GM18519 (cell line): ENCODE data around the gene MED9.
"Not testable (repeated sequence)": the region's sequence is repeated elsewhere in the genome, so short reads cannot be mapped to it uniquely, and the experiment has no call there.

Source experiments
- ATAC-seq: cut with Tn5 transposase; IDR thresholded peaks from one replicate; pipeline ENCODE4 v1.9.1; 2021; ENCODE audit warnings: mild to moderate bottlenecking, moderate library complexity; ENCODE audit not compliant: unreplicated experiment, low FRiP score

The MED9 gene

GRCh38 chr17:17476865-17477467 is at the start of gene MED9:
TSS of gene MED9 (plus strand) at chr17:17477000. CDS start at chr17:17477042, 42 bp downstream.
- ATAC-seq, result peak; percentile 62

GRCh38 chr17:17429222-17429621 is 47.6 kb upstream of the MED9 start:
- no peak for ATAC-seq

- ATAC-seq, result not testable (repeated sequence)
These were observed 45.9 kb upstream of the MED9 start for GRCh38 chr17:17430924-17431323.

GRCh38 chr17:17431605-17432004 is 45.2 kb upstream of the MED9 start:
- ATAC-seq, result no peak

- ATAC-seq, result no peak
These were observed 43.6 kb upstream of the MED9 start for GRCh38 chr17:17433000-17433703.

- no peak for ATAC-seq
These were observed 42.3 kb upstream of the MED9 start for GRCh38 chr17:17434477-17434876.

- no peak for ATAC-seq
These were observed 41.5 kb upstream of the MED9 start for GRCh38 chr17:17435323-17435722.

GRCh38 chr17:17437461-17437860 is 39.3 kb upstream of the MED9 start:
- ATAC-seq, result no peak

GRCh38 chr17:17437893-17438292 is 38.9 kb upstream of the MED9 start:
- no peak for ATAC-seq

- no peak for ATAC-seq
These were observed 36.6 kb upstream of the MED9 start for GRCh38 chr17:17440010-17440843.

GRCh38 chr17:17440938-17441675 is 35.7 kb upstream of the MED9 start:
- no peak for ATAC-seq

- ATAC-seq, result no peak
These were observed 33.6 kb upstream of the MED9 start for GRCh38 chr17:17443173-17443572.

- no peak for ATAC-seq
These were observed 31.4 kb upstream of the MED9 start for GRCh38 chr17:17445296-17445924.

GRCh38 chr17:17445925-17446665 is 30.7 kb upstream of the MED9 start:
- ATAC-seq, result no peak

GRCh38 chr17:17446666-17447155 is 30.1 kb upstream of the MED9 start:
- ATAC-seq, result no peak

- no peak for ATAC-seq
These were observed 29.5 kb upstream of the MED9 start for GRCh38 chr17:17447264-17447663.

GRCh38 chr17:17448076-17448475 is 28.7 kb upstream of the MED9 start:
- ATAC-seq, result no peak

GRCh38 chr17:17448723-17449122 is 28.1 kb upstream of the MED9 start:
- no peak for ATAC-seq

GRCh38 chr17:17453088-17453487 is 23.7 kb upstream of the MED9 start:
- no peak for ATAC-seq
